ENCODE measurements around the gene MAGI1.

DNA sequence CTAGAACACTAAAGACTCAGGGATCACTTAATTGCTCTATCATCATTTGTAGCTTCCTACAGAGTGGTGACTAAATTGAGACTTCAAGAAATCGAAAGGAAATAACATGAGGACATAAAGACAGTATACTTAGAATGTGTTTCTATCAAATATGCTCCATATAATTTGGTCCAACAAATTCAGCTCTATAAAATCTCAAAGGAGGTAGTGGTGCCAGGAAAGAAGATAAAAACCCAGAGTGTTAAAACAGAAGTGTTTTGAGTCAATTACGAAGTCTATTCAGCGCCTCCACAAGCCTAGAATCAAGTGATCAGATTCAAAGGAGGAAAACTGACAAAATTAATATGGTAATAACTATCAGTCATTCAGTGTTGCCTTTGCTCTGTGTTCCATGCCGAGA, 22.9 kb downstream of the MAGI1 start:
- TF ChIP-seq, protein P1, sequence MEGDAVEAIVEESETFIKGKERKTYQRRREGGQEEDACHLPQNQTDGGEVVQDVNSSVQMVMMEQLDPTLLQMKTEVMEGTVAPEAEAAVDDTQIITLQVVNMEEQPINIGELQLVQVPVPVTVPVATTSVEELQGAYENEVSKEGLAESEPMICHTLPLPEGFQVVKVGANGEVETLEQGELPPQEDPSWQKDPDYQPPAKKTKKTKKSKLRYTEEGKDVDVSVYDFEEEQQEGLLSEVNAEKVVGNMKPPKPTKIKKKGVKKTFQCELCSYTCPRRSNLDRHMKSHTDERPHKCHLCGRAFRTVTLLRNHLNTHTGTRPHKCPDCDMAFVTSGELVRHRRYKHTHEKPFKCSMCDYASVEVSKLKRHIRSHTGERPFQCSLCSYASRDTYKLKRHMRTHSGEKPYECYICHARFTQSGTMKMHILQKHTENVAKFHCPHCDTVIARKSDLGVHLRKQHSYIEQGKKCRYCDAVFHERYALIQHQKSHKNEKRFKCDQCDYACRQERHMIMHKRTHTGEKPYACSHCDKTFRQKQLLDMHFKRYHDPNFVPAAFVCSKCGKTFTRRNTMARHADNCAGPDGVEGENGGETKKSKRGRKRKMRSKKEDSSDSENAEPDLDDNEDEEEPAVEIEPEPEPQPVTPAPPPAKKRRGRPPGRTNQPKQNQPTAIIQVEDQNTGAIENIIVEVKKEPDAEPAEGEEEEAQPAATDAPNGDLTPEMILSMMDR (IDR thresholded peaks at IDR 0.05; ENCODE audit: insufficient read depth, low read length), result no peak
- TF ChIP-seq POLR2AphosphoS5 (IDR thresholded peaks at IDR 0.05; ENCODE audit: low read depth) (no peak), SPI1 (IDR thresholded peaks at IDR 0.05; ENCODE audit: borderline replicate concordance, low read depth) (no peak)

Data from HL-60 (cell line).